Measurements from ENCODE around the gene APLP2. TPM values are rescaled to one million over a fixed set of nuclear protein-coding genes. Genes with fewer than 3 reads are reported as not detected.

The APLP2 gene
- total RNA-seq, 1 donor from 2014 or later, result 124 TPM

DNA sequence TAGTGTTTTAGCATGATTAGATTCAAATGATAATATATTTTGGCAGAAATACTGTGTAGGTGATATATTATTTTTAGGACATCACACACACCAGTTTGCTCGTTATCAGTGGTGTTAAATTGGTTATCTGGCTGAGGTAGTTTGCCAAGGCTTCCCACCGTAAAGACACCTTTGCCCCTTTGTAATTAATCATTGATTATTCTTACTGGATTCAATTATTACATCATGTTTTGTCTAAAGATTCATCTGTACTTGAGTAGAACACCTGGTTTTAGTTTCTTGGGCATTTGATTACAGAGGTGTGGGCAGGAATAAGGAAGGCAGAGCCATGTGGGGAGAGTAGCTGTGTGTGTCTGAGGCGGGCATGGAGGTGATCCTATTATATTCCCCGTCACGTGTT, 50.4 kb downstream of the APLP2 start:
- ATAC-seq, result no peak

DNA sequence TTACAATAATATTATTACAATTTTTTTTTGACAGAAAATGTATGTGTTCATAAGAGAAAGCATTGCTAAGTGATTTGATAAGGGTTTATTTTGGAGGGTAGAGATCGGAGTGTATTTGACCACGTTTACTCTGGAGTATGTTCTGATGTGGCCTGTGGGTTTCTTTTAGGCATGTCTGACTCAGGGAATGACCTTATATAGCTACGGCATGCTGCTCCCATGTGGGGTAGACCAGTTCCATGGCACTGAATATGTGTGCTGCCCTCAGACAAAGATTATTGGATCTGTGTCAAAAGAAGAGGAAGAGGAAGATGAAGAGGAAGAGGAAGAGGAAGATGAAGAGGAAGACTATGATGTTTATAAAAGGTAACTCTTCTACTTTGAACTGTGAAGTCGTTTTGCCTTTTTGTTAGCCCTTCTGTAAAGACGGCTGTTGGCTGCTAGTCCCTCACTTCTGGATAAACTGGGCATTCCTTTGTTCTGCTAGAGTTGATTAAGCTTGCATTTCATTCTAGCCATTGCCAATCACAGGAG, 51.8 kb downstream of the APLP2 start:
- ATAC-seq, result no peak

DNA sequence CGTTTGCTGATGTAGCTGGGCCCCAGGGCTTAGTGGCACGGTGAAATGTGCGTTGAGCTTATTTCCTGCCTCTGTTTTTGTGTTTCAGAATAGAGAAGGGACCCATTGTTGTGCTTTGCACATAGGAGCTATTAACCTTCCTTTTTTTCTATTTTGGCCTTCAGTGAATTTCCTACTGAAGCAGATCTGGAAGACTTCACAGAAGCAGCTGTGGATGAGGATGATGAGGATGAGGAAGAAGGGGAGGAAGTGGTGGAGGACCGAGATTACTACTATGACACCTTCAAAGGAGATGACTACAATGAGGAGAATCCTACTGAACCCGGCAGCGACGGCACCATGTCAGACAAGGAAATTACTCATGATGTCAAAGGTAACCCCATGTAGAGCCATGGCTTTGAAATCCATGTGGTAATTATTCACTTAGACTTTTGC, 52.5 kb downstream of the APLP2 start:
- ATAC-seq, result peak; percentile 70

DNA sequence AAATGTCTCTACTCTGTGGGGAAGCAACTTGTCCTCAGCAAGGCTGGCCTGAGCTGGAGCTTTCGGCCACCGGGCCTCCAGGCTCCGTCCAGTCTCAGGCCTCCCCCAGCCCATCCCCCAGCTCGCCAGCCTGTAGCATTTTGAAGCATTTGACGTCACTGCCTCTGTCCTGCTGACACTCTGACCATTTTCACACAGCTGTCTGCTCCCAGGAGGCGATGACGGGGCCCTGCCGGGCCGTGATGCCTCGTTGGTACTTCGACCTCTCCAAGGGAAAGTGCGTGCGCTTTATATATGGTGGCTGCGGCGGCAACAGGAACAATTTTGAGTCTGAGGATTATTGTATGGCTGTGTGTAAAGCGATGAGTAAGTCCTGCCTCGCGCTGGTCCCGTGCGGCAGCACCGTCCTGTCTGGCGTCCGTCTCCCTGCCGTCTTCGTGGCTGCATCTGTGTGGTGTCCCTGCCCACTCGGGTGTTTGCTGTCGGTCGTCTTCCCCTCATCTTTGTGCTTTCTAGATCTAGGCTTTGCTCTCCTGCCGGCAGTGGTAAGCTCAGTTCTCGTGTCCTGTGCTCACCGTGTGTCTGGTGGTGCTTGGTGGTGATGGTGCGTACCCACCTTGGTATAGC, 53.8 kb downstream of the APLP2 start:
- no peak for ATAC-seq

DNA sequence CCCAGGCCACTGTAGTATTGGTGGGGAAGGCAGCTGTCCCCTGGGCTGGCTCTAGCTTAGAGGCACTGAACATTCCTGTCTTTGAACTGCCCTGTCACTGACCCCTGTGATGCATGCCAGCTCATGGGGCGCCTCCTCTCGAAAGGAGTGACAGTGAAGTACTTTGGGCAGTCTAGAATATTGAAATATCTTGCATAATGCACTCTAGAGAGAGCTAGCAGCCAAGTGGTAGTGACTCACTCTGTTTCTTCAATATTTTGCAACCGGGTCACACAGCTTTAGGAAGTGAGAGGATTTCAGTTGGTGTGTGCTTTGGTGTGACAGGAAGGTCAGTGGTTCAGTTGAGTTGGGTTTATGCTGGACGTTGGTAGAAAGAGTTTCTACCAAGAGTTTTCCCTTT, 54.4 kb downstream of the APLP2 start:
- ATAC-seq, result peak; percentile 98

DNA sequence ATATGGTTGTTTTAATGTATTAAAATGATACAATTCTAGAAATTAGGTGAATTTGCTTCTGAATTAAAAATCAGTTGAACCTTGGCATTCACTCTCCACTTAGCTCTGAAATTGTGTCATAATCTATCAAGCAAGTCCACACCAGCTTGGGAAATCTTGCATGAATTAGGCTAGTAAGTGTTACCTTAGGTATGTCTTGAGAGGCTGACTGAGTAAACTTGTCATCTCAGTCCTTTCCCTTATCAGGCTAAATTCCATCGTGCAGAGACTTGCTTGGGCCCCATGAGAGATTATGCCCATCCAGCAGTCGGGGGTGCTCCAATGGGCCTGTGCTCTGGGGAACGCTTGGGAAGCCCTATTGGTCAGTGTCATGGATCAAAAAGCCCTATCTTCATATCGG, 55.9 kb downstream of the APLP2 start:
- ATAC-seq, result no peak

DNA sequence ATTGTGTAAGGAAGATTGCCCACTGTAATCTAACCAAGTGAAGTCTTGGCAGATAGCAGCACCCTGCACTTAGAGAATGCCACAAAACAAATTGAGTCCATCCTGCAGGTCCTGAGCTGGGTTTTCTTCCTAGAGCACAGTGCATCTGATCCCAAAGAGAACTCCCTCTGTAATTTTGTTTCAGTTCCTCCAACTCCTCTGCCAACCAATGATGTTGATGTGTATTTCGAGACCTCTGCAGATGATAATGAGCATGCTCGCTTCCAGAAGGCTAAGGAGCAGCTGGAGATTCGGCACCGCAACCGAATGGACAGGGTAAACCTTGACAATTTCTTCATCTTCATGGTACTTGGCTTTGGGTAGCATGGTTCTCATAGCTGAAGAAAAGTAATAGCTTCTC, 56.8 kb downstream of the APLP2 start:
- ATAC-seq, result no peak

DNA sequence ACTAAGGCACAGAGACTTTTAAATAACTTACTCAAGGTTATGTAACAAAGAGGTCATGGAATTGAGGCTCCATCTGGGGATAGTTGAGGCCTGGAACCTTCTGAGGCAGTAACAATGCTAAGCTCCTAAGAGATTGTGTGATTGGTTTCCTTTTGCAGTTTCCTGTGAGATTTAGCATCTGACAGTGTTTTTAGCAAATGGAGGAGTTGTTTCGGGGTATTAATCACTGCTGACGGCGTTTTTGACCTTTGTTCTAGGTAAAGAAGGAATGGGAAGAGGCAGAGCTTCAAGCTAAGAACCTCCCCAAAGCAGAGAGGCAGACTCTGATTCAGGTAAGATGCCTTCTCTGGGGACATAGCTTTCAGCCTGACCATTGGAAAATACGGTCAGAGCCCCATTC, 57.8 kb downstream of the APLP2 start:
- no peak for ATAC-seq

DNA sequence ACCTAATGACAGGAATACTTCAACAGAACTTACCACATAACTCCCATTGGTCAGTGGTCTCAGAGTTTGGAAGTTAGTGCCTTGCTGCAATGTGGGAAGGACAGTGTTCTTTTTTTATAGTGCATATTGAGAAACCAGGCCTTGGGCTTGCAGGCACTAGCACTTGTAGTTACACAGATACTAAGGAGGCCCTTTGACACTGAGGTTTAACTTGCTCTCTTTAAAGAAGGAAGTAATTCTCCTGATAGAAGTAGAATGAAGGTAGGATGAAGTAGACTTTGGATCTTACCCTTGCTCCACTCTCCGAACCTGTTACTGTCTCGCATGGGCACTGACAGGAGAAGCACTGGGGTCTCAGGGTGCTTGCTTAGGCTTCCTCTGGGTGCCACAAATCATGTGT, 58.9 kb downstream of the APLP2 start:
- ATAC-seq, result no peak

DNA sequence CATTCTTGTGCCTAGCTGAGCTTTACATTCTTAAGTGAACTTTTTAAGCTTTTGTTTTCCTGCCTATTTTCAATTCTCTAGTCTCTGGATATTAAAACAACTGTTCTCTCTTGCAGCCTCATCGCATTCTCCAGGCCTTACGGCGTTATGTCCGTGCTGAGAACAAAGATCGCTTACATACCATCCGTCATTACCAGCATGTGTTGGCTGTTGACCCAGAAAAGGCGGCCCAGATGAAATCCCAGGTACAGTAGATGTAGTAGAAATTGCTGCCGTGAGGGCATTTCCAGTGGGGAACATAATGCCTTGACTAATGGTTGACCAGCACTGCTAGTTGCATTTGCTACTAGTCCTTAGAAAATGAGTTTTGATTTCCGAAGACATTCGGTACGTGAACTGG, 60.2 kb downstream of the APLP2 start:
- ATAC-seq, result no peak

DNA sequence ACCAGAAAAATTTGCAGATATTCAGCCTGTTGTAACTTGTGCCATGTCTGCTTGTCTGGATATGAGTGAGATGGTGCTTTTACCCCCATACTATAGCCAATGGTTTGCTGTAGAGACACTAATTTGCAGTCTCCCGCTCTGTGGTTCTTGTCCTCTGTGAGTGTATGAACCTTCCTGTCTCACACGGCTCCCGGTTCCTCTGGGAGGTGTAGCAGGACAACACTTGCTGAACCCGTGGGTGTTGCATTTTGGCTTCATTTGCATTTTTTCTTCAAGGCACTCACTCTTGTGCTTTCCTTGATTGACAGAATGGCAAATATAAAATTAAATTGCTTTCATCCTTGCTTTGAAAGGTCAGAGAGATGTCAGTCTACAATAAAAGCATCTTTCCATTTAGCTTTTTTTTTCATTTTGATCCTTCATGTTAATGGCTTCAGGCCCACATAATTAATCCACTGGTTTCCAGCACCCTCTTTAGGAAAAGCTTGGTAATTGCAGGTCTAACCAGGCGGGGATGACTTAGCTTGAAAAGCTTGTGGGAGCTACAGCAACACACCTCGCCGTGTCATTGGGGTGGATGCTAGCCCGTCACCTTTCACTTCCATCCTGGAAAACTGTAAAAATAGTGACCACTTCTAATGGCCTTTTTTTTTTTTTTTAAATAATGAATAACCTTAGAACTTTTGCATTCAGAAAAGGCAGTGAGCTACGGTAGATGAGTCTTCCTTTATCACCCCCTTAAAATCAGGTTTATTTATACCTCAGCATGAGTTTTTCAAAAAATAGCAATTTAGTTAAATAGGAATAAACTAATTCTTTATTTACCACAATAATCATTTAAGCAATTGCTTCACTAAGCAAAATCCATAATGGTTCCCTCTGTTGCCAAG, 62.5 kb downstream of the APLP2 start:
- ATAC-seq, result peak; percentile 87

DNA sequence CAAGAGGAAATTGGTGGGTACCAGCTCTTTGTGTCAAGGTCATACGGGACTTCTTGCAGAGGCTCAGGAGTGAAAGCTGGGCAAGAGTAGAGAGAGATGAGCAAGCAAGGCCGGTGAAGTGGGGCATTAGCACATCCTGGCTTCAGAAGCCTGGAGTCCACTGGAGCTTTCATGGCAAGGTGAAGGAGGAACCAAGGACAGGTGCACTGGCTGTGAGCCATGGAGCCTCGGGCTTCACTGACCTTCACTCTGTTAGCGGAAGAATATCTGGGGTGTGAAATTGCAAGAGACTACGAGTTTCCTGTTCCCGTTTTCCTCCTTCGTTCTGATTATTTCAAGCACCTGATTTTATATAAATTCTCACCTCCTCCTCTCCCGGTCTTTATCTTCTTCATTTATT, 64.0 kb downstream of the APLP2 start:
- no peak for ATAC-seq

DNA sequence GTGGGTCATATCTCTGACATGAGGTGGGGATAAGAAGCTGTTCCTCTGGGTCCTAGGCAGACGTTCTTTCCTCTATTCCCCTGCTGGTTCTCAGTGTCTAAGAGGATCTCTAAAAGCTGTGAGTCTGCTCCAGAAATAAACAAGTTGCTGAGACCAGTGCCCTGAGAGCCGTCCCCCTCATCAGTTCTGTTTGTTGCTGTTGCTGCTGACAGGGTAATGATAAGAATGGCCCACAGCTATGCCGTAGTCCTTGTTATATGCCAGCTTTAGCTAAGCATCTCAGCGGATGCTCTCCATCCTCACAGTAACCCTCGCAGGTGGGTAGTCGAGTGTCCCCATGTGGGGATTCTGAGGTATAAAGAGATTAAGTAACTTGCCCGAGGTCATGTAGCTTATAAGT, 66.4 kb downstream of the APLP2 start:
- no peak for ATAC-seq

DNA sequence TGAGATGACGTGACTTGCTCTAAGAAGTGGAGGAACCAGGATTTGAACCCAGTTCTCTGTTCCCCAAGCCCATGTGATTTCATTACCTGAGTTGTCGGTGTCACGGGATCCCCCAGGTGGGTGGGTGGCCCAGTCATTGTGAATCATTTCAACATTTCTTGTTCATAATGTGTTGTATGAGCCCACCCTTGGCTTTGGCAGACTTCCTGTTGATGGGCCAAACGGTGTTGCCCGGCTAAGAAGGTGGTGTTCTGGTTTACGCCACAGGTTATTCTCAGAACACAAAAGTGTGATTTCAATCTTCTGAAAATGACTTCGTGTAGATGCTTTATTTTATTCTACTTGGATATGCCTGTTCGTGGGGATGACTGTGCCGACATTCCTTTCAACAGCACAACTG, 68.3 kb downstream of the APLP2 start:
- no peak for ATAC-seq

DNA sequence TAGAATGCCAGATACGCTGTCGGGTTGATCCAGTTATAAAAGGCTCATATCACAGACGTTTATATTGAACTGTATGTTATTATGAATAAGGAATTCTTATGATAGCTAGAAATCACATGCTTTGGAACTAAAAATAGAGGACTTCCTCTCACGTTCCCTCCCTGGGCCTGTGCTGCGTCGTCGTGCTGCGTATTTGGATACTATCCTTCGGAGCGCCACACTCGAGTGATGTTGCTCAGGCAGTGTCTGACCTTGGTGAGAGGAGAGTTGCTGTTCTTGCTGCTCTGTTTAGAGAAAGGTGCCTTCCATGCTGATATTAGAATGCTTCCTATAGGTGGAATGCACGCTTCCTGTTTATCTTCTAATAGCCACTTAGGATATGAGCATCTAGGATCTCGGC, 69.7 kb downstream of the APLP2 start:
- no peak for ATAC-seq

DNA sequence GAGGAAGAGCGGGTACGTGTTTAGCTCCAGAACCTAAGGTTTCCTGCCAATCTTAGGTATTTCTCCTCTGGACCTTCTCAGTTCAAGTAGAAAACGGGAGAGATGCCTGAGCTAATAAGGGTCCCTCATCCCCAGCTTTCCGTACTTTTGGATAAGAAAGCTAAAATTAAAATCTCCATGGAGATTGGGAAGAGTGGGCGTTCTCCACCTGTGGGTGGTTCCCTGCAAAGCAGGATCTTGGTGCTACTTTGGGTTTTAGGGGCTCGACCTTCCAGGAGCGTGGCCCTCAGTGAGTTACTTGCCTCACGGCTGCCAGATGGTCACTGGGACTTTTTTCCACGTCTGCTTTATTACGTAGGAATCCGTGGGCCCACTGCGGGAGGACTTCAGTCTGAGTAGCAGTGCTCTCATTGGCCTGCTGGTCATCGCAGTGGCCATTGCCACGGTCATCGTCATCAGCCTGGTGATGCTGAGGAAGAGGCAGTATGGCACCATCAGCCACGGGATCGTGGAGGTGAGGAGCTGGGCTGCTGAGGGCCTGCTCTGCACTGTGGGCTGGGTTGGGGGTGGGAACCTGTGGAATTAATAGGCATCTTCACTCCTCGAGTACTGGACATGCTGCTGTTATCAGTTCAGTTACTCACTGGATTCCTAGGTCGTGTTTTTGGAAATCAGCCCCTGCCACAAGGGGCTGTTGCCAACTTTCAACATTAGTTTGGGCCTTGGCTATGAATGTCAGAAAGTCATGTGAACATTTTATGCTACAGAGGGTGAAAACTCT, 72.1 kb downstream of the APLP2 start:
- no peak for ATAC-seq

DNA sequence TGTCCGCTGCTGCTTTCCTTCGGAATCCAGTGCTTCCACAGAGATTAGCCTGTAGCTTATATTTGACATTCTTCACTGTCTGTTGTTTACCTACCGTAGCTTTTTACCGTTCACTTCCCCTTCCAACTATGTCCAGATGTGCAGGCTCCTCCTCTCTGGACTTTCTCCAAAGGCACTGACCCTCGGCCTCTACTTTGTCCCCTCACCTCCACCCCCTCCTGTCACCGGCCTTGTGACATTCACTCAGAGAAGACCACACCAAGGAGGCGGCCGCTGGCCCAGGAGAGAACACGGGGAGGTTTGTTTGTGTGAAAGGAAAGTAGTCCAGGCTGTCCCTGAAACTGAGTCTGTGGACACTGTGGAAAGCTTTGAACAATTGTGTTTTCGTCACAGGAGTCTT, 74.4 kb downstream of the APLP2 start:
- no peak for ATAC-seq

DNA sequence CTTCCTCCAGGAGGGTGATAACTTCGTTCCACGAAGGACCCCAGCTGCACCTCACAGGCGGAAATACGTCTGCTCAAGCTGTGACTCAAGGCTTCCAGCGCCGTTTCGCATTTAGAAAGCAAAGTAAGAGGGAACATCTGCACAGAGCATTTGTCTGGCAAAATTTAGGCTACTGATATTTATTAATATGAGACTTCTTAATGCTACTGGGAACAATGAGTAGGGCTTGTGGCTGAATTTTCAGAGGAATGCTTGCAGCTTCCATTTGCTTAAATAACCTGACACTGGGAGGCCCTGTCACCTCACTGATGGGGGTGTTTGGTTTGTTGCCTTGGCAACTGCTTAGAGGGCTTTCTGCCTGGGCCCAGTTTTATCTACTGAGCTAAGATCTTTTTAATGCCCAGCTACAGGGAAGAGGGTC, 75.2 kb downstream of the APLP2 start:
- ATAC-seq, result no peak

DNA sequence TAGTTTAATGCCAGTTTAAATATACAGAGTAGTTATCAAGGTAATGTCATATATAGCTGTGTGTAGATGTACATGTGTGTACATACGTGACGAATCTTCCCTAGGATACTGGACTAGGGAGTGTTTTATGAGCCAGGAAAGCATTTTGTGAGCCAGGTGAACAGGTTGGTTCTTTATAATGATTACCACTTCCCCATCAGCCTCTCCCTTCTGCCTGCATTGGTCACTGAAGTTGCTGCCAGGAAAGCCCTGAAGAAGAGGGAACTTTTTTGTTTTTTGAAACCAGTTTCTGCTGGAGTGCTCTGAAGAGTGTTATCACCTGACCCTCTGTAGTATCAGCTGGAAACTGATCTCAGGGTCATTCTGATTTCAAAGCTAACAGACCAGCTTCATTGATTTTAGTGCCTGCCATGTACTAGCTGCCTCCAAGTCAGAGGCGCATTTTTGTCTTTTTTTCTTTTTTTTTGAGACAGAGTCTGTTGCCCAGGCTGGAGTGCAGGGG, 75.7 kb downstream of the APLP2 start:
- ATAC-seq, result peak; percentile 62

DNA sequence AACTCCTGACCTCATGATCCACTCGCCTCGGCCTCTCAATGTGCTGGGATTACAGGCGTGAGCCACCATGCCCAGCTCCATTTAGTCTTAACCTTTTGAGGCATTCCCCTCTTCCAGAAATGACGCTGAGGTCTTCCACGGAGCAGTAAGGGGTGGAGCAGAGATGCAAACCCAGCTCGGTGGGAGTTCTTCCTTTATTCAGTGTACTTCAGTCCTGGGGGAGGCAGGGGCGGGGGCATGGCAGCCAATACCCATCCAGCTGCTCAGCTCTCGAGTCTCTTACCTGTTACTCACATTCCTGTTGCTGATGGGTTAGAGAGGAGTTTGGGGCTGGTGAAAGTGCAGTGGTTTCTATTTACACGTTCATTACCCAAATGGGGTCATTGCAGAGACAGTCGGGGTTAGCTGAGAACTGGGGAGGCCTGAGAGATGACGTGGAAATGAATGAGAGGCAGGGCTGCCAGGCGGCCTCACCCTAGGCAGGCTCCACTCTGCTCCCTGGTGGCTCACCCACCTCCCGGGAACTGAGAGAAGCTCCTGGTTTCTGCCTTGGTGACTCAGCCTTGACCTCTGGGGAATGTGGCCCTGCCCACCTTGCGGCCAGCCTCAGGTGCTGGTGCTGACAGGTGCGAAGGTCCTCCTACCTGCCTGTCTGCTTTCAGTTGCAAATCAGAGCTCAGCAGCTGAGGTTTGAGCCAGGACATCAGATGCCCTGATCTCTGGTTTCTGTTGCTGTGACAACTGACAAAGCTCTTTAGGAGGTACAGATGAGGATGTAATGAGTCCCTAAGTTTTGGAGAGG, 76.5 kb downstream of the APLP2 start:
- ATAC-seq, result peak; percentile 98

DNA sequence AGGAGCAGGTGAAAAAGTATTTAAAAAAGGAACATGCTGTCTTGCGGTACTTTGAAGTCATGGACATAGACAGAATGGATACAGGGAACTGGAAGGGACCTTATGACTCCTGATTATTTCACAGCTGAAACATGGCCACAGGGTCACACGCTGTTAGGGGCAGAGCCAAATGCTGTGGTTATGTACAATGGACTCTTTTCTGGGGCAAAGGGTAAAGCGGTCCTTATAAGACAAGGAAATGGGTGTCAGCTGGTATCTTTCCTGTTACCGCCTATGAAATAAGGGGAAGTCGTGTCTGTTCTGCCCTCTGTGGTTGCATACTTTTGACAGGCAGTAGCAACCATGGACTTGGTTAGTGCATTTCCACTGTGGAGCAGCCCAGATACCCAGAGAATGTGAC, 77.1 kb downstream of the APLP2 start:
- ATAC-seq, result peak; percentile 42

DNA sequence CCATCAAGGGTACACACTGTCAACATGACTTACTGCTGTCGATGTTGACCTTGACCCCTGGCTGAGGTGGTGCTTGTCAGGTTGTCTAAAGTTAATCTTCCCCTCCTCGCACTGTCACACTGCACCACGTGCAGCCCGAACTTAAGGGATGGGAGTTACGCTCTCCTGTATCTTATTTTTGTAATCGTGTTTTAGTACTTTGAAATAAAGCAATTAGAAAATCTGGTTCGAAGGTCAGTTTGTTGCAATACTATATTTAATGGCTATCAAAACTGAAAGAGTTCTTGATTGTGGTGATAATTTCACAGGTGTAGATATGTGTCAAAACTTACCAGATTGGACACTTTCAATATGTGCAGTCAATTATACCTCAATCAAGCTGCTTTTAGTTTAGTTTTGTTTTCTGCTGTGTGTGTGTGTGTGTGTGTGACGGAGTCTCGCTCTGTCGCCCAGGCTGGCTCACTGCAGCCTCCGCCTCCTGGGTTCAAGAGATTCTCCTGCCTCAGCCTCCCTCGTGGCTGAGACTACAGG, 79.2 kb downstream of the APLP2 start:
- no peak for ATAC-seq

All from esophagus mucosa (tissue), 1 donor.